ENCODE data around the gene ZNF384.

- no peak for TF ChIP-seq CTCF (IDR thresholded peaks at IDR 0.05 in 8 of 11, conservative IDR thresholded peaks at IDR 0.05 in 3 of 11)
- no peak for TF ChIP-seq POLR2A (IDR thresholded peaks at IDR 0.05)
Measured at GRCh38 chr12:6618483-6619225, 70.5 kb downstream of the ZNF384 start.
